Measurements from ENCODE around the gene TOMM34. TPM values are rescaled to one million over a fixed set of nuclear protein-coding genes. Genes with fewer than 3 reads are reported as not detected.

Gene TOMM34
- total and polyA plus RNA-seq, 2 experiments from 2014 or later: 27.4 to 38.7 TPM

- Histone ChIP-seq H3K27ac (ENCODE audit: low read depth) (no peak overlapping the region), H2AFZ (no peak overlapping the region), H4K20me1 (replicated peaks; ENCODE audit: insufficient read depth) (peaks cover 10% of the 10 kb centered on the region), H3K27me3 (ENCODE audit: insufficient read depth) (no peaks in the 10 kb centered on the region), H3K79me2 (replicated peaks; ENCODE audit: insufficient read depth) (peaks cover 34% of the 10 kb centered on the region), H3K4me3 (no peak overlapping the region), H3K9me2 (ENCODE audit: insufficient read depth) (no peaks in the 10 kb centered on the region), H3K4me1 (ENCODE audit: insufficient read depth) (peaks cover 7% of the 10 kb centered on the region; the same call in 1 of the 2 replicates), H3K4me2 (no peak overlapping the region), H3K36me3 (ENCODE audit: insufficient read depth) (peaks cover 27% of the 10 kb centered on the region), H3F3A (replicated peaks; ENCODE audit: low read depth) (no peaks in the 10 kb centered on the region)
- no peak for TF ChIP-seq ZNF331 (CRISPR knock-in tag; IDR thresholded peaks at IDR 0.05; ENCODE audit: low read depth)
- no peak for TF ChIP-seq REST (IDR thresholded peaks at IDR 0.05; ENCODE audit: unreplicated experiment)
- TF ChIP-seq STAT1 (IDR thresholded peaks at IDR 0.05; ENCODE audit: unreplicated experiment): no peak
- TF ChIP-seq EZH2phosphoT487 (IDR thresholded peaks at IDR 0.05; ENCODE audit: unreplicated experiment): no peak
- no peak for TF ChIP-seq CTCF (conservative IDR thresholded peaks at IDR 0.05; ENCODE audit: low read depth in 2 of 2)
- TF ChIP-seq EZH2 (IDR thresholded peaks at IDR 0.05; ENCODE audit: low read depth, unreplicated experiment): no peak
- no peak for TF ChIP-seq NANOG (IDR thresholded peaks at IDR 0.05; ENCODE audit: borderline replicate concordance)
- TF ChIP-seq ZNF462 (CRISPR knock-in tag; IDR thresholded peaks at IDR 0.05): no peak
- no peak for TF ChIP-seq CREB1 (CRISPR knock-in tag; IDR thresholded peaks at IDR 0.05; ENCODE audit: low read depth)
- TF ChIP-seq ETS1 (IDR thresholded peaks at IDR 0.05): no peak
- TF ChIP-seq POLR2AphosphoS5 (IDR thresholded peaks at IDR 0.05; ENCODE audit: low read depth): no peak
- no peak for TF ChIP-seq JUNB (IDR thresholded peaks at IDR 0.05; ENCODE audit: unreplicated experiment)
- Mint-ChIP-seq H3K4me3 (no peak overlapping the region), H3K9me3 (no peaks in the 10 kb centered on the region), H3K27ac (no peak overlapping the region), H3K4me1 (peaks cover 23% of the 10 kb centered on the region), H3K36me3 (ENCODE audit: low read depth) (peaks cover 26% of the 10 kb centered on the region; the same call in 2 of the 3 replicates), H3K27me3 (ENCODE audit: insufficient read depth, low read depth, poor library complexity) (peaks cover 1% of the 10 kb centered on the region)
- DNase-seq (ENCODE audit: low spot score) (no peak), ATAC-seq (no peak)
Observed at GRCh38 chr20:44973053-44973452, 12.9 kb upstream of the TOMM34 start.

Data from GM23338 (cell line).